Measurements from ENCODE around the gene RTBDN. TPM values are rescaled to one million over a fixed set of nuclear protein-coding genes. Genes with fewer than 3 reads are reported as not detected.

The RTBDN gene
- total and polyA plus RNA-seq, 10 of the 15 experiments (the other 5 are each of a cell fraction or from before 2014, with no cell fraction given) = 0.45 TPM; not detected in 9

GRCh38 chr19:12777217-12778016 is 57.0 kb downstream of the RTBDN start (continued):
- TF ChIP-seq, protein P1, sequence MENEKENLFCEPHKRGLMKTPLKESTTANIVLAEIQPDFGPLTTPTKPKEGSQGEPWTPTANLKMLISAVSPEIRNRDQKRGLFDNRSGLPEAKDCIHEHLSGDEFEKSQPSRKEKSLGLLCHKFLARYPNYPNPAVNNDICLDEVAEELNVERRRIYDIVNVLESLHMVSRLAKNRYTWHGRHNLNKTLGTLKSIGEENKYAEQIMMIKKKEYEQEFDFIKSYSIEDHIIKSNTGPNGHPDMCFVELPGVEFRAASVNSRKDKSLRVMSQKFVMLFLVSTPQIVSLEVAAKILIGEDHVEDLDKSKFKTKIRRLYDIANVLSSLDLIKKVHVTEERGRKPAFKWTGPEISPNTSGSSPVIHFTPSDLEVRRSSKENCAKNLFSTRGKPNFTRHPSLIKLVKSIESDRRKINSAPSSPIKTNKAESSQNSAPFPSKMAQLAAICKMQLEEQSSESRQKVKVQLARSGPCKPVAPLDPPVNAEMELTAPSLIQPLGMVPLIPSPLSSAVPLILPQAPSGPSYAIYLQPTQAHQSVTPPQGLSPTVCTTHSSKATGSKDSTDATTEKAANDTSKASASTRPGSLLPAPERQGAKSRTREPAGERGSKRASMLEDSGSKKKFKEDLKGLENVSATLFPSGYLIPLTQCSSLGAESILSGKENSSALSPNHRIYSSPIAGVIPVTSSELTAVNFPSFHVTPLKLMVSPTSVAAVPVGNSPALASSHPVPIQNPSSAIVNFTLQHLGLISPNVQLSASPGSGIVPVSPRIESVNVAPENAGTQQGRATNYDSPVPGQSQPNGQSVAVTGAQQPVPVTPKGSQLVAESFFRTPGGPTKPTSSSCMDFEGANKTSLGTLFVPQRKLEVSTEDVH (IDR thresholded peaks at IDR 0.05; ENCODE audit: low read depth, partially characterized antibody) = peak; percentile 37
- peak; percentile 87 for TF ChIP-seq NR2F1 (conservative IDR thresholded peaks at IDR 0.05)
- TF ChIP-seq EED (IDR thresholded peaks at IDR 0.05; ENCODE audit: low read depth) = peak; percentile 83
- TF ChIP-seq, protein P2, sequence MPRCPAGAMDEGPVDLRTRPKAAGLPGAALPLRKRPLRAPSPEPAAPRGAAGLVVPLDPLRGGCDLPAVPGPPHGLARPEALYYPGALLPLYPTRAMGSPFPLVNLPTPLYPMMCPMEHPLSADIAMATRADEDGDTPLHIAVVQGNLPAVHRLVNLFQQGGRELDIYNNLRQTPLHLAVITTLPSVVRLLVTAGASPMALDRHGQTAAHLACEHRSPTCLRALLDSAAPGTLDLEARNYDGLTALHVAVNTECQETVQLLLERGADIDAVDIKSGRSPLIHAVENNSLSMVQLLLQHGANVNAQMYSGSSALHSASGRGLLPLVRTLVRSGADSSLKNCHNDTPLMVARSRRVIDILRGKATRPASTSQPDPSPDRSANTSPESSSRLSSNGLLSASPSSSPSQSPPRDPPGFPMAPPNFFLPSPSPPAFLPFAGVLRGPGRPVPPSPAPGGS (IDR thresholded peaks at IDR 0.05; ENCODE audit: borderline replicate concordance, insufficient read depth, low read depth, low read length, poor library complexity, severe bottlenecking) = peak; percentile 56
- TF ChIP-seq RELA (IDR thresholded peaks at IDR 0.05; ENCODE audit: borderline replicate concordance, partially characterized antibody) = peak; percentile 65
- no peak for TF ChIP-seq POLR2AphosphoS2 (IDR thresholded peaks at IDR 0.05; ENCODE audit: low read depth, low read length)
- no peak for TF ChIP-seq SPI1 (IDR thresholded peaks at IDR 0.05; ENCODE audit: borderline replicate concordance, insufficient read depth, low read depth, low read length)
- 0 out of 2 replicates have a peak, but pooled peaks have one; percentile 14 for TF ChIP-seq ZNF687 (IDR thresholded peaks at IDR 0.05)
- no peak for TF ChIP-seq SMAD1 (IDR thresholded peaks at IDR 0.05; ENCODE audit: low read depth, partially characterized antibody)
- TF ChIP-seq MEF2B (IDR thresholded peaks at IDR 0.05; ENCODE audit: partially characterized antibody, poor library complexity, severe bottlenecking) = peak; percentile 50
- TF ChIP-seq SRF (IDR thresholded peaks at IDR 0.05; ENCODE audit: low read depth in 2 of 2, low read length in 2 of 2) = peak in 1 of 2 experiments; percentile 61; a peak in 1 of 4 replicates
- TF ChIP-seq IKZF2 (IDR thresholded peaks at IDR 0.05) = peak; percentile 8 to 30; a peak in 3 of 4 replicates
- no peak for TF ChIP-seq MXI1 (IDR thresholded peaks at IDR 0.05; ENCODE audit: low read depth, low read length)
- TF ChIP-seq, protein P3, sequence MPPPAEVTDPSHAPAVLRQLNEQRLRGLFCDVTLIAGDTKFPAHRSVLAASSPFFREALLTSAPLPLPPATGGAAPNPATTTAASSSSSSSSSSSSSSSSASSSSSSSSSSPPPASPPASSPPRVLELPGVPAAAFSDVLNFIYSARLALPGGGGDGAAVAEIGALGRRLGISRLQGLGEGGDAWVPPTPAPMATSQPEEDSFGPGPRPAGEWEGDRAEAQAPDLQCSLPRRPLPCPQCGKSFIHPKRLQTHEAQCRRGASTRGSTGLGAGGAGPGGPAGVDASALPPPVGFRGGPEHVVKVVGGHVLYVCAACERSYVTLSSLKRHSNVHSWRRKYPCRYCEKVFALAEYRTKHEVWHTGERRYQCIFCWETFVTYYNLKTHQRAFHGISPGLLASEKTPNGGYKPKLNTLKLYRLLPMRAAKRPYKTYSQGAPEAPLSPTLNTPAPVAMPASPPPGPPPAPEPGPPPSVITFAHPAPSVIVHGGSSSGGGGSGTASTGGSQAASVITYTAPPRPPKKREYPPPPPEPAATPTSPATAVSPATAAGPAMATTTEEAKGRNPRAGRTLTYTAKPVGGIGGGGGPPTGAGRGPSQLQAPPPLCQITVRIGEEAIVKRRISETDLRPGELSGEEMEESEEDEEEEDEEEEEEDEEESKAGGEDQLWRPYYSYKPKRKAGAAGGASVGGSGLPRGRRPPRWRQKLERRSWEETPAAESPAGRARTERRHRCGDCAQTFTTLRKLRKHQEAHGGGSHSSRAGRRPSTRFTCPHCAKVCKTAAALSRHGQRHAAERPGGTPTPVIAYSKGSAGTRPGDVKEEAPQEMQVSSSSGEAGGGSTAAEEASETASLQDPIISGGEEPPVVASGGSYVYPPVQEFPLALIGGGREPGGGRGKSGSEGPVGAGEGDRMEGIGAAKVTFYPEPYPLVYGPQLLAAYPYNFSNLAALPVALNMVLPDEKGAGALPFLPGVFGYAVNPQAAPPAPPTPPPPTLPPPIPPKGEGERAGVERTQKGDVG (CRISPR knock-in tag; IDR thresholded peaks at IDR 0.05) = no peak
- TF ChIP-seq YY1 (IDR thresholded peaks at IDR 0.05; ENCODE audit: low read depth, low read length) = peak; percentile 82
- TF ChIP-seq ZNF24 (IDR thresholded peaks at IDR 0.05) = no peak
